Omental fat pad (tissue), 4 donors: Measurements from ENCODE around the gene LRRTM4. TPM values are rescaled to one million over a fixed set of nuclear protein-coding genes. Genes with fewer than 3 reads are reported as not detected.

Source experiments
- ATAC-seq: fragments of 150-250 bp; one replicate; pipeline ENCODE4 v1.9.1; 2016; ENCODE audit warnings: mild to moderate bottlenecking, moderate library complexity; ENCODE audit not compliant: low FRiP score
- DNase-seq: peaks from one replicate; pipeline ENCODE4 v3.0.0-alpha.2; 2019; ENCODE audit warnings: low spot score
- total RNA-seq, 4 donors: library from RNA; depleted of rRNA; stranded (reverse); fragments of >200 nt; gene quantifications; one replicate each; pipeline ENCODE4 v1.1.0, GENCODE V29; 2016
- TF ChIP-seq, protein P1 (sequence below), 3 donors: fragments of 450-650 bp; IDR thresholded peaks; one replicate each; pipeline ENCODE4 v1.5.1; 2016 to 2017; ENCODE audit warnings: antibody characterized with exemption in 3 of 3, mild to moderate bottlenecking in 3 of 3, moderate library complexity in 2 of 3

LRRTM4 gene
- total RNA-seq, 4 donors from 2014 or later = 0.32 TPM; not detected in 3

DNA sequence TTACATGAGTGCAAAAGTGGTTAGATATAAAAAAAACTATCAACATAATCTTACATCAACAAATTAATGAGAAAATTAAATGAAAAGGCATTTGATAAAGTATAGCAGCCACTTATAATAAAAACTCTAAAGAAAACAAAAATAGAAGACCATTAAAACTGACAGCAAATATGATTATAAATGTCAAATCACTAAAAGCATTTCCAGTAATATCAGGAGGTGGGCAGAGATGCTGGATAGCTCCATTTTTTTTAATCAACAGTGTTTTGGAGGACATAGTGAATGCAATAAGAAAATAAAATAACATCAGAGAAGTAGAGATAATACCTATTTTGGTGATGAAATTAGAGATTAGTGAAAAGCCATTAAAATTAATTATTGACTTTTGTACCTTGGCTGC, 173.4 kb downstream of the LRRTM4 start:
- TF ChIP-seq, protein P1, sequence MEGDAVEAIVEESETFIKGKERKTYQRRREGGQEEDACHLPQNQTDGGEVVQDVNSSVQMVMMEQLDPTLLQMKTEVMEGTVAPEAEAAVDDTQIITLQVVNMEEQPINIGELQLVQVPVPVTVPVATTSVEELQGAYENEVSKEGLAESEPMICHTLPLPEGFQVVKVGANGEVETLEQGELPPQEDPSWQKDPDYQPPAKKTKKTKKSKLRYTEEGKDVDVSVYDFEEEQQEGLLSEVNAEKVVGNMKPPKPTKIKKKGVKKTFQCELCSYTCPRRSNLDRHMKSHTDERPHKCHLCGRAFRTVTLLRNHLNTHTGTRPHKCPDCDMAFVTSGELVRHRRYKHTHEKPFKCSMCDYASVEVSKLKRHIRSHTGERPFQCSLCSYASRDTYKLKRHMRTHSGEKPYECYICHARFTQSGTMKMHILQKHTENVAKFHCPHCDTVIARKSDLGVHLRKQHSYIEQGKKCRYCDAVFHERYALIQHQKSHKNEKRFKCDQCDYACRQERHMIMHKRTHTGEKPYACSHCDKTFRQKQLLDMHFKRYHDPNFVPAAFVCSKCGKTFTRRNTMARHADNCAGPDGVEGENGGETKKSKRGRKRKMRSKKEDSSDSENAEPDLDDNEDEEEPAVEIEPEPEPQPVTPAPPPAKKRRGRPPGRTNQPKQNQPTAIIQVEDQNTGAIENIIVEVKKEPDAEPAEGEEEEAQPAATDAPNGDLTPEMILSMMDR (IDR thresholded peaks at IDR 0.05) = no peak
- no peak for DNase-seq
- ATAC-seq = no peak

DNA sequence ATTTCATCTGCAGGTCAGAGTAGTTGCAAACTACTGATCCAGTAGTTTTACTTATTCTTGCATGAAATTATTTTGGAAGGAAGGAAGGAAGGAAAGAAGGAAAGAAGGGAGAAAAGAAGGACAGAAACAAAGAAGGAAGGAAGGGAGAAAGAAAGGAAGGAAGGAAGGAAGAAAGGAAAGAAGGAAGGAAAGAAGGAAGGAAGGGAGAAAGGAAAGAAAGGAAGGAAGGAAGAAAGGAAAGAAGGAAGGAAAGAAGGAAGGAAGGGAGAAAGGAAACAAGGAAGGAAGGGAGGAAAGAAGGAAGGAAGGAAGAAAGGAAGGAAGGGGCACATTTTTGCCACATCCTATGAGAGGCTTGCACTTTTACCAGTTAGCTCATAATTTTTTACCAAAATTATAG, 186.2 kb downstream of the LRRTM4 start:
- TF ChIP-seq, protein P1 (IDR thresholded peaks at IDR 0.05) = no peak
- DNase-seq (no peak), ATAC-seq (no peak)

DNA sequence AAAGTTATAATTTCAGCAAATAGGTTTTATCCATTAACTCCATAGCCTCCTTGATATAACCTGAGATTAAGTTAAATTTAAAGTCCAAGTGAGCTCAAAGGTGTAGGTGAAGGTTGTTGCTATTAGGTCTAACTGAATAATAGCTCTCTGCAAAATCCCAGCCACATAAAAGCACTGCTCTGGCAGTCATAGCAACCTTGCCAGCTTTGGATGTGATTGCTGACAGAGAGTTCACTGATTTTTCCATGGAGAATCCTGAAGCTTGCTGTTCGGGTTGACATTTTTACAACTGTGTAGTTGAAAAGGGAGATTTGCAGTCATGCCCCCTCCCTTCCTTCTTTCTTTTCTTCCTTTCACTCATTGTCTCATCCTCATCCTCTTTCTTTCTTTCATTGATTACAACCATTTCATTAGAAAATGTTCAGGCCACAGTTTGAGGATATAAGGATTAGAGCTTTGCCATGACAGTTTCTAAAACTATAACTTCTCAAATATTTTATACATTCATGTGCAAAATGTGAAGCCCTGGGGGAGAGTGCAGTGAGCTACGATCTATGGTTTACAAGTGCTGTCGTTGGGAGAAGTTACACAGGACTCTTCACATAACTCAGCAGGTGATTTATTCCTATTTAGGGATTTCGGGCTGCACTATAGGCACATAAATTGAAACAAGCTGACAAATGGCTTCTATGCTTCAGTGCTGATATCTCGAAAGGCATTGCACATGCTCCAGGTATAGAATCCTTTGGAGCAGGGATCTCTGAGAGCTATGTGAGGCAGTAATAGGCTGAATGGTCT, 193.8 kb downstream of the LRRTM4 start:
- ATAC-seq (no peak), DNase-seq (no peak)
- TF ChIP-seq, protein P1 (IDR thresholded peaks at IDR 0.05) = no peak

DNA sequence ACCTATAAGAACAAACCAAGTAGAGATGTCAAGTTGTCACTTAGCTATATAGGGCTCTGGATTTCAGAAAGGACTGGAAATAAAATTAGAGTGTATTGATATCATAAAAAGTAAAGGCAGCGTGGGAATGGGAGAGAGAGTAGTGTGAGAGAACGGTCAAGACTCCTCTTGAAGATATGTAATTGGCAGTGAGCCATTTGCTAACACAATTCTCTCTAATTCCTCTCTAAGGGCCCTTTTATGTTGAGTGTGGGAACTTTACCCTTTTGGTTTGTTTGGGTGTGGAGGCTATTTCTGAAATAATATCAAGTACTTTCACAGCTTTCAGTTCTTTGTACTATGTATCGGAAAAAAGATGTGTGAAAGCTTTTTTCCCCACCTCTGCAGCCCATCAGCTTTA, 196.8 kb downstream of the LRRTM4 start:
- TF ChIP-seq, protein P1 (IDR thresholded peaks at IDR 0.05) = no peak
- DNase-seq = no peak
- no peak for ATAC-seq

DNA sequence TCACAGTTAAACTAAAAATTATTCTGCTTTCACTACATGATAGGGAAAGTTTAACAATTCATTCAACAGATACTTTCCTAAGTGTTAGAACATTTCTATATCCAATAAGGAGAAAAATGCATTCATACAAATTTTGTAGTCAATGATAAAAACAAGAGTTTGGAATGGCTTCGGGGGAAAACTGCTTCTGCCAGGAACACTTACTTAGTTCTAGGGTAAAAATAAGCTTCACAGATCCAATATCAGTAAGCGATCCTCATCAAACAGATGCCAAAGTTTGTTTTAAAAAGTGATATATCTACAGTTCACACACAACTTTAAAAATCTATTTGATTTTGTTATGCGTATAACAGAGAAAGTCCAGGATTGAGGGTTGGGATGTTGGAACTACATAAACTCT, 199.7 kb downstream of the LRRTM4 start:
- DNase-seq = no peak
- no peak for ATAC-seq
- TF ChIP-seq, protein P1 (IDR thresholded peaks at IDR 0.05) = no peak

DNA sequence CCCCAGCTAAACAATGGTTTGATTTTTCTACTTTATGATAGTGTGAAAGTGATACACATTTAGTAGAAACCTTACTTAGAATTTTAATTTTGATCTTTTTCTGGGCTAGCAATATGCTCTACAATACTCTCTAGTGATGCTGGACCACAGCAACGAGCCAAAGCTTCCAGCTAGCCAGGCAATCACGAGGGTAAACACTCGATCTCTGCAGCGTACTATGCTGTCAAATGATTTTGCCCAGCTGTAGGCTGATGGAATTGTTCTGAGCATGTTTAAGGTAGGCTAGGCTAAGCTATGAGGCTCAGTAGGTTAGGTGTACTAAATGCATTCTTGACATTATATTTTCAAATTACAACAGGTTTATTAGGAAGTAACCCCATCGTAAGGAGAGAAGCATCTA, 207.5 kb downstream of the LRRTM4 start:
- ATAC-seq = no peak
- no peak for DNase-seq
- TF ChIP-seq, protein P1 (IDR thresholded peaks at IDR 0.05) = no peak

DNA sequence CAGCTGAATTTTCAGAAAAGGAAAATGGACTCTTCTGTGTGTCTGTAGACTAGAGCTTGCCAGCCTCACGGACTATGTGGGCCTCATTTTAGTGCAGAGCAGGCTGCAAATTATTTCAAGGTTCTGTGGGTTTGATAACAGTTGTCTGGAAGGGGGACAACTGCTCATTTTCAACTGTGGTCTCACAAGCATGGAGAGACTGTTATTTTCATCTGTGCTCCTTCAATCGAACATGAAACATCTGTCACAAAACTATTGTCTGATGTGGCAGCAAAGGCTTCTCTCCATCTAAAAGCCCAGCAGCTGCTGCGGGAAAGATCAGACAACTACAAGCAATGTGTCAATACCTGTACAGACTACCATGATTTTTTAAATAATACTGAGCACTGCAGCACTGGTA, 211.8 kb downstream of the LRRTM4 start:
- TF ChIP-seq, protein P1 (IDR thresholded peaks at IDR 0.05) = no peak

More for the DNA sequence above, 211.8 kb downstream of the LRRTM4 start:
- ATAC-seq = no peak
- DNase-seq = no peak
